GM13977 (cell line): Measurements from ENCODE around the gene FADS1.

Experiments
- DNase-seq: peaks from one replicate; pipeline ENCODE4 v3.0.0; 2012; ENCODE audit warnings: low spot score
- in situ Hi-C: fragments of 300-500 bp; cut with MboI; formaldehyde crosslinking; loops from one replicate; pipeline ENCODE4 v1.12.0; 2022; ENCODE audit warnings: low sequenced_read_pairs, low pct_unique_long_range_greater_than_20kb, mixed read lengths, inconsistent platforms; ENCODE audit not compliant: unreplicated experiment
- TF ChIP-seq, protein P1 (sequence below): IDR thresholded peaks from 2 replicates; pipeline ENCODE4 v1.5.1; 2012; ENCODE audit warnings: mild to moderate bottlenecking, control low read depth; ENCODE audit not compliant: insufficient read depth; ENCODE audit errors: extremely low read depth, missing control alignments

Gene FADS1

GRCh38 chr11:61782299-61782698 lies 34.5 kb downstream of the FADS1 start:
- in situ Hi-C loops, result no loop called here
- TF ChIP-seq, protein P1, sequence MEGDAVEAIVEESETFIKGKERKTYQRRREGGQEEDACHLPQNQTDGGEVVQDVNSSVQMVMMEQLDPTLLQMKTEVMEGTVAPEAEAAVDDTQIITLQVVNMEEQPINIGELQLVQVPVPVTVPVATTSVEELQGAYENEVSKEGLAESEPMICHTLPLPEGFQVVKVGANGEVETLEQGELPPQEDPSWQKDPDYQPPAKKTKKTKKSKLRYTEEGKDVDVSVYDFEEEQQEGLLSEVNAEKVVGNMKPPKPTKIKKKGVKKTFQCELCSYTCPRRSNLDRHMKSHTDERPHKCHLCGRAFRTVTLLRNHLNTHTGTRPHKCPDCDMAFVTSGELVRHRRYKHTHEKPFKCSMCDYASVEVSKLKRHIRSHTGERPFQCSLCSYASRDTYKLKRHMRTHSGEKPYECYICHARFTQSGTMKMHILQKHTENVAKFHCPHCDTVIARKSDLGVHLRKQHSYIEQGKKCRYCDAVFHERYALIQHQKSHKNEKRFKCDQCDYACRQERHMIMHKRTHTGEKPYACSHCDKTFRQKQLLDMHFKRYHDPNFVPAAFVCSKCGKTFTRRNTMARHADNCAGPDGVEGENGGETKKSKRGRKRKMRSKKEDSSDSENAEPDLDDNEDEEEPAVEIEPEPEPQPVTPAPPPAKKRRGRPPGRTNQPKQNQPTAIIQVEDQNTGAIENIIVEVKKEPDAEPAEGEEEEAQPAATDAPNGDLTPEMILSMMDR, result no peak
- no peak for DNase-seq

DNA sequence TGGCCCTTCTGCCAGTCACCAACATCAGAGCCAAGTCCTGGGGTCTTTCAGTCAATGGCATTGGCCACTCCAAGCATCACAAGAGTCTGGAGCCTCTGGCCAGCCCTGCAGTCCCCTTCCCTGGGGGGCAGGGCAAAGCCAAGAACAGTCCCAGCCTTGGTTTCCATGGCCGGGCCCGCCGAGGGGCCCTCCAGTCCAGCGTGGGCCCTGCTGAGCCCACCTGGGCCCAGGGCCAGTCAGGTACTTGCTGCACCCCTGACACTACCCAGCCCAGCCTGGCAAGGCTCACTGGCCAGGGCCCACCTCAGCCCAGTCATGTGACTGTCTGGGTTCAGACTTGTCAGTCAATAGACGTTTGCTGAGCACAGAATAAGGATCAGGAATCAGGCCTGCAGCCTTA lies 35.2 kb downstream of the FADS1 start:
- TF ChIP-seq, protein P1, result no peak
- in situ Hi-C loops, result no loop called here
- no peak for DNase-seq

- in situ Hi-C loops, result no loop called here
- no peak for DNase-seq
- TF ChIP-seq, protein P1, result no peak
These were observed 36.1 kb downstream of the FADS1 start for GRCh38 chr11:61780581-61781162.

DNA sequence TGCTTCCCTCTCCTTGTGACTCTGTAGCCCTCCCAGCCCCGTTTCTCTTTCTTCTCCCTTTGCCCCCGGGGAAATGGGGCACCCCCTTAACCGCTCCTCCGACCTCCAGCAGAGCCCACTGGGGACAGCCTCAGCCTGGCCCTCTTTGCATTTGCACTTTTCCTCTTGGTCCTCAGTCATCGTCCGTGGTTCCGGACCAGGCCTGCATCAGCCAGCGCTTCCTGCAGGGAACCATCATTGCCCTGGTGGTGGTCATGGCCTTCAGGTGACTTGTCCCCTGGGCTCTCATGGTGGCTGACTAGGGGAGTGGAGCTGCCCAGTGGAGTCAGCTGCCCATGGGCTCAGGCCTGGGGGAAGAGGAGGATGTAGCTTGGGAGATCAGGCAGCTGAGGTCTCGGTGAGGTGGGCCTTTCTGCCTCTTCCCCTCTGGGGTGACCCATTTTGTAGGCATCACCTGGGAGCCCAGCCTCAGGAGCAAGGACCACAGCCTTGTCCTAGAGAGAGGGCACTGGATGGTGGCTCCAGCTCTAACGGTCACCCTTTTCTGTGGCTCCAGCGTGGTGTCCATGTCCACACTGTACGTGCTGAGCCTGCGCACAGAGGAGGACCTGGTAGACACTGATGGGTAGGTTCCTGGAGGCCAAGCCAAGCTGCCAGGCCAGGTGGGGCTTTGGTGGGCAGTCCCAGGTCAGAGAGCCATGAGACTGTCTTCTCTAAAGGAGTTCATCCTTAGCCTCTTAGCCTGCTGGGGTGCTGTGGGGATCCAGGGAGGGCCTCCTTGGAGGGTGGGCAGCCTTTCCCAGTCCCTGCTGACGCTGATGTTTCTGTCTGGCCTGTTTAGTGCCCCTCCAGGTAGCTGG lies 36.9 kb downstream of the FADS1 start:
- DNase-seq, result no peak
- TF ChIP-seq, protein P1, result no peak
- in situ Hi-C loops, result no loop called here

DNA sequence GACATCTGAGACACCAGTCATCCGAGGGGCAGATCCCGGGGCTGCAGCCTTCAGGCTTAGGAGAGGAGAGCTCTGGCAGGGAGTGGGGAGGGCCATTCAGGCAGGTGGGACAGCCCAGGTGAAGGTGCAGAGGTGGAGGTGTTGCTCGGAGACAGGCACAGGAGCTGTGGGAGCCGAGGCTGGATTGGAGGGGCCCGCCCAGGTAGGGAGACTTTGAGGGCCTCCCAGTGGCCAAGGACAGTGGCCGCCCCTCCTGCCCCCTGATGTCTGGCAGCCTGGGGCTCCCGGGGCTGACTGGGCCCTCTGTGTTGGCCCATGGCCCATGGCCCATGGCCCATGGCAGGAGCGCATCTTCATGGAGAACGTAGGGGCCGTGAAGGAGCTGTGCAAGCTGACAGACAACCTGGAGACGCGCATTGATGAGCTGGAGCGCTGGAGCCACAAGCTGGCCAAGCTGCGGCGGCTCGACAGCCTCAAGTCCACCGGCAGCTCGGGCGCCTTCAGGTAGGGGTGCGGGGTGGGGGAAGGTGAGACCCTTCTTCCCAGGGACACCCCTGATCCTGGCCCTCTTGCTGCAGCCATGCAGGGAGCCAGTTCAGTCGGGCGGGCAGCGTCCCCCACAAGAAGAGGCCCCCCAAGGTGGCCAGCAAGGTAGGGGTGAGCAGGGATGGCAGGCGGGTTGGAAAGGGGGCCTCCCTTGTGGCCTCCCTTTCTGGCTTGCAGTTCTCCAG lies 37.7 kb downstream of the FADS1 start:
- no peak for DNase-seq
- in situ Hi-C loops, result no loop called here
- TF ChIP-seq, protein P1, result no peak

- no peak for DNase-seq
- in situ Hi-C loops, result no loop called here
- TF ChIP-seq, protein P1, result no peak
These were observed 38.4 kb downstream of the FADS1 start for GRCh38 chr11:61778357-61778886.
